ENCODE results near the gene KANK4.

DNA sequence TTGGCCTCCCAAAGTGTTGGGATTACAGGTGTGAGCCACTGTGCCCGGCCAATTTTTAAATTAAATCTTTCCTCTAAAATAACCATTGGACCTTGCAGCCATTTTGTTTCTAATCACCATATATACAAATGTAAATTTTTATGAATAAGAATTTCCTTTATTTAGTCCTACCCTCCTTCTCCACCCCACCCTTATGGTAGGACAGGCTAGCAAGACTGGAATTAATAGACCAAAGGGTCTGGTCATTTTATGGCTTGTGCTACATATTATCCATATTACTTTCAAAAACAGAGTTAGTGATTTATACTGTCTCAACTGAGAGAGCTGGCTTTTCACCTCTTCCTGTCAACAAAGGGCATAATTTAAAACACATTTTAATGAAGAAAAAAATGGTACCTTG lies 98.1 kb downstream of the KANK4 start:
- TF ChIP-seq, protein P1, sequence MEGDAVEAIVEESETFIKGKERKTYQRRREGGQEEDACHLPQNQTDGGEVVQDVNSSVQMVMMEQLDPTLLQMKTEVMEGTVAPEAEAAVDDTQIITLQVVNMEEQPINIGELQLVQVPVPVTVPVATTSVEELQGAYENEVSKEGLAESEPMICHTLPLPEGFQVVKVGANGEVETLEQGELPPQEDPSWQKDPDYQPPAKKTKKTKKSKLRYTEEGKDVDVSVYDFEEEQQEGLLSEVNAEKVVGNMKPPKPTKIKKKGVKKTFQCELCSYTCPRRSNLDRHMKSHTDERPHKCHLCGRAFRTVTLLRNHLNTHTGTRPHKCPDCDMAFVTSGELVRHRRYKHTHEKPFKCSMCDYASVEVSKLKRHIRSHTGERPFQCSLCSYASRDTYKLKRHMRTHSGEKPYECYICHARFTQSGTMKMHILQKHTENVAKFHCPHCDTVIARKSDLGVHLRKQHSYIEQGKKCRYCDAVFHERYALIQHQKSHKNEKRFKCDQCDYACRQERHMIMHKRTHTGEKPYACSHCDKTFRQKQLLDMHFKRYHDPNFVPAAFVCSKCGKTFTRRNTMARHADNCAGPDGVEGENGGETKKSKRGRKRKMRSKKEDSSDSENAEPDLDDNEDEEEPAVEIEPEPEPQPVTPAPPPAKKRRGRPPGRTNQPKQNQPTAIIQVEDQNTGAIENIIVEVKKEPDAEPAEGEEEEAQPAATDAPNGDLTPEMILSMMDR (IDR thresholded peaks at IDR 0.05): no peak
- TF ChIP-seq POLR2A (IDR thresholded peaks at IDR 0.05): no peak

Measured in adrenal gland (tissue), 5 donors.